Measurements from ENCODE around the gene KRTAP6-2. TPM values are rescaled to one million over a fixed set of nuclear protein-coding genes. Genes with fewer than 3 reads are reported as not detected.

Gene KRTAP6-2
- total RNA-seq, 1 donor from 2014 or later, result not detected

DNA sequence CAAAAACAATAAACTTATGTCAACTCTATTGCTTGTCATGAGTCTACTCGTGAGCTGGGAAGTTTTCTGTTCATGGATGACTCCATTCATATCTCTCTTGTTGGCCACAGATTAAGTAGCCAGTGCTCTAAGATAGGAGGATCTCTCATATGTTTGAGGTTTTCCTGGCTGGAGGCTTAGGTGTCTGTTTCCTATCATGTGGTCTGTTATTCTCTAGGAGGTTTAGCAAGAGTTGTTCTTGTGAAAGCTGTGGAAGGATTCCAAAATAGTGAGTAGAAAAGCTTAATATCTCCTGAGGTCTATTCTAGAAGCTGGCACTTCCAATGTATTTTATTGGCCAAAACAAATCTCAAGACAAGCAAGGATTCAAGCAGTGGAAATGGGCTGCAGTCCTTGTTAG is 30.5 kb upstream of the KRTAP6-2 start:
- Histone ChIP-seq H3K9me3 (no peaks in the 10 kb centered on the region), H3K4me1 (no peaks in the 10 kb centered on the region), H3K27me3 (no peaks in the 10 kb centered on the region), H3K36me3 (no peaks in the 10 kb centered on the region), H3K4me3 (no peak overlapping the region), H3K27ac (no peak overlapping the region)
- intact Hi-C loops (cut with DNase I), result no loop called here
- TF ChIP-seq CTCF (IDR thresholded peaks at IDR 0.05) (no peak), POLR2AphosphoS5 (IDR thresholded peaks at IDR 0.05; ENCODE audit: insufficient read depth in 1 of 2, low read depth in 1 of 2) (no peak), POLR2A (IDR thresholded peaks at IDR 0.05) (no peak)
- no peak for DNase-seq (ENCODE audit: extremely low spot score in 2 of 2)

GRCh38 chr21:30628109-30628508 is 29.4 kb upstream of the KRTAP6-2 start:
- intact Hi-C loops (cut with DNase I), result no loop called here
- no peaks in the 10 kb centered on the region for H3K36me3 ChIP-seq
- DNase-seq (ENCODE audit: extremely low spot score in 2 of 2), result no peak
- H3K27ac ChIP-seq, result no peak overlapping the region
- no peak for TF ChIP-seq POLR2A (IDR thresholded peaks at IDR 0.05)
- TF ChIP-seq POLR2AphosphoS5 (IDR thresholded peaks at IDR 0.05; ENCODE audit: insufficient read depth in 1 of 2, low read depth in 1 of 2), result no peak
- TF ChIP-seq CTCF (IDR thresholded peaks at IDR 0.05), result no peak
- H3K9me3 ChIP-seq, result no peaks in the 10 kb centered on the region
- H3K4me3 ChIP-seq, result no peak overlapping the region
- no peaks in the 10 kb centered on the region for H3K27me3 ChIP-seq
- H3K4me1 ChIP-seq, result no peaks in the 10 kb centered on the region

- Histone ChIP-seq H3K27me3 (no peaks in the 10 kb centered on the region), H3K4me1 (no peaks in the 10 kb centered on the region), H3K4me3 (no peak overlapping the region), H3K36me3 (no peaks in the 10 kb centered on the region), H3K27ac (no peak overlapping the region), H3K9me3 (no peaks in the 10 kb centered on the region)
- TF ChIP-seq POLR2AphosphoS5 (IDR thresholded peaks at IDR 0.05; ENCODE audit: insufficient read depth in 1 of 2, low read depth in 1 of 2), result no peak
- no peak for TF ChIP-seq CTCF (IDR thresholded peaks at IDR 0.05)
- no peak for TF ChIP-seq POLR2A (IDR thresholded peaks at IDR 0.05)
- no peak for DNase-seq (ENCODE audit: extremely low spot score in 2 of 2)
- intact Hi-C loops (cut with DNase I), result no loop called here
Measured at GRCh38 chr21:30625449-30626165, 26.9 kb upstream of the KRTAP6-2 start.

DNA sequence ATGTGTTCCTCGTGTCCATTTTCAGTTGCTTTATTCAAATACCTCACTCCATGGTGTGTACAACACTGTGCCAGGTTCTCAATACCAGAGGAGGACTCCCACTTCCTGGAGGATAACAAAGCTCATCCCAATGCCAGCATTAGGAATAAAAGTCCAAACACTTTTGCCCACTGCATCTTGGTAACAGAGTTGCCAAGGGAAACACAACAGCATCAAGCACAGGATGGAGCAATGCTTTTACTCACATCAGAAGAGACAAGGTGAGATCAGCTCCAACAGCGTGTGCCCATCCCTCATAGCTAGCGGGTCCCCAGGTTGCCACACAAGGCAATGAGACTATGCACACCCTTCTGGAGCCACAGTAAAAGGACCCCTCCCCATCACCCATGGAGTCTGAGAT is 24.7 kb upstream of the KRTAP6-2 start:
- no peak overlapping the region for H3K4me3 ChIP-seq
- no peak for TF ChIP-seq CTCF (IDR thresholded peaks at IDR 0.05)
- no peak for TF ChIP-seq POLR2A (IDR thresholded peaks at IDR 0.05)
- TF ChIP-seq POLR2AphosphoS5 (IDR thresholded peaks at IDR 0.05; ENCODE audit: insufficient read depth in 1 of 2, low read depth in 1 of 2), result no peak
- H3K4me1 ChIP-seq, result no peaks in the 10 kb centered on the region
- no peak for DNase-seq (ENCODE audit: extremely low spot score in 2 of 2)
- H3K27me3 ChIP-seq, result no peaks in the 10 kb centered on the region
- no peaks in the 10 kb centered on the region for H3K9me3 ChIP-seq
- no peaks in the 10 kb centered on the region for H3K36me3 ChIP-seq
- intact Hi-C loops (cut with DNase I), result no loop called here
- H3K27ac ChIP-seq, result no peak overlapping the region

GRCh38 chr21:30620522-30620921 is 21.8 kb upstream of the KRTAP6-2 start, which contains the start of gene KRTAP20-4:
Gene KRTAP20-4 (plus strand): TSS chr21:30620627.
- Histone ChIP-seq H3K27ac (no peak within 1 kb of the TSS), H3K4me1 (no peaks in the 10 kb centered on the region), H3K27me3 (no peaks in the 10 kb centered on the region), H3K36me3 (no peaks in the 10 kb centered on the region), H3K9me3 (no peaks in the 10 kb centered on the region), H3K4me3 (no peak within 1 kb of the TSS)
- TF ChIP-seq CTCF (IDR thresholded peaks at IDR 0.05) (no peak), POLR2A (IDR thresholded peaks at IDR 0.05) (no peak), POLR2AphosphoS5 (IDR thresholded peaks at IDR 0.05; ENCODE audit: insufficient read depth in 1 of 2, low read depth in 1 of 2) (no peak)
- intact Hi-C loops (cut with DNase I), result no loop called here
- DNase-seq (ENCODE audit: extremely low spot score in 2 of 2), result no peak

Measured in vagina (tissue), 2 donors.